Vagina (tissue), 2 donors: ENCODE data around the gene RGS2. TPM values are rescaled to one million over a fixed set of nuclear protein-coding genes. Genes with fewer than 3 reads are reported as not detected.

Experiments
- DNase-seq, 2 donors: peaks; one replicate each; pipeline ENCODE4 v3.0.0-alpha.2; 2017; ENCODE audit errors: extremely low spot score in 2 of 2
- H3K27ac ChIP-seq: fragments of 200-600 bp; sonication (generic); one replicate; pipeline ENCODE4 v1.5.1; 2019
- H3K27me3 ChIP-seq: fragments of 200-600 bp; sonication (generic); one replicate; pipeline ENCODE4 v1.5.1; 2019
- H3K36me3 ChIP-seq, 2 donors: fragments of 200-600 bp; sonication (generic); one replicate each; pipeline ENCODE4 v1.5.1; 2017 to 2019
- H3K4me1 ChIP-seq: fragments of 200-600 bp; sonication (generic); one replicate; pipeline ENCODE4 v1.5.1; 2019
- H3K4me3 ChIP-seq, 2 donors: fragments of 200-600 bp; sonication (generic); 1 replicate in 1 of 2; 2 replicates in 1 of 2; pipeline ENCODE4 v1.5.1; 2016 to 2019
- H3K9me3 ChIP-seq: fragments of 200-600 bp; sonication (generic); one replicate; pipeline ENCODE4 v1.5.1; 2019
- CTCF ChIP-seq, 3 experiments: fragments of 450-650 bp in 2 of 3; fragments of 200-600 bp in 1 of 3; sonication (generic) in 1 of 3; IDR thresholded peaks; one replicate each; pipeline ENCODE4 v1.5.1; 2017 to 2019; ENCODE audit warnings: antibody characterized with exemption in 3 of 3, mild to moderate bottlenecking in 2 of 3, moderate library complexity in 2 of 3
- POLR2A ChIP-seq, 2 donors: fragments of 450-650 bp; IDR thresholded peaks; one replicate each; pipeline ENCODE4 v1.6.1; 2017; ENCODE audit warnings: antibody characterized with exemption in 2 of 2, mild to moderate bottlenecking in 2 of 2, moderate library complexity in 2 of 2
- POLR2AphosphoS5 ChIP-seq, 2 donors: sonication (generic); formaldehyde crosslinking; IDR thresholded peaks; one replicate each; pipeline ENCODE4 v1.9.0; 2017; ENCODE audit warnings: antibody characterized with exemption in 2 of 2, mild to moderate bottlenecking in 2 of 2, low read depth in 1 of 2; ENCODE audit not compliant: insufficient read depth in 1 of 2
- intact Hi-C: fragments of 100-400 bp; cut with DNase I; formaldehyde crosslinking; loops from one replicate; pipeline ENCODE4 v1.15.1; 2023
- total RNA-seq: library from RNA; depleted of rRNA; stranded (reverse); fragments of >200 nt; gene quantifications from one replicate; pipeline ENCODE4 v1.2.3, GENCODE V29; 2016

Gene RGS2
- 100 TPM for total RNA-seq

- Histone ChIP-seq H3K4me1 (peaks cover 5% of the 10 kb centered on the region), H3K4me3 (peak within 1 kb of the TSS; percentile 65 to 72), H3K27ac (peak within 1 kb of the TSS; percentile 87), H3K36me3 (no peaks in the 10 kb centered on the region), H3K9me3 (no peaks in the 10 kb centered on the region), H3K27me3 (no peaks in the 10 kb centered on the region)
- intact Hi-C loops, result loop anchor here (5.0 kb wide), 1 partner anchor 331 kb away; no protein-coding TSS in a partner anchor
- peak in 1 of 2 donors; percentile 95 for DNase-seq
- TF ChIP-seq CTCF (IDR thresholded peaks at IDR 0.05), result peak in 2 of 3 experiments; percentile 21 to 29
- TF ChIP-seq POLR2AphosphoS5 (IDR thresholded peaks at IDR 0.05; ENCODE audit: insufficient read depth in 1 of 2, low read depth in 1 of 2), result peak; percentile 68 to 99
- peak; percentile 86 to 99 for TF ChIP-seq POLR2A (IDR thresholded peaks at IDR 0.05)
These were observed at the start of gene RGS2 for GRCh38 chr1:192808518-192809306. TSS of gene RGS2 (plus strand) at chr1:192809039. CDS start at chr1:192809072, 33 bp downstream.

GRCh38 chr1:192759104-192759503 lies 49.7 kb upstream of the RGS2 start:
- intact Hi-C loops, result no loop called here

GRCh38 chr1:192762265-192762664 lies 46.6 kb upstream of the RGS2 start:
- Histone ChIP-seq H3K9me3 (no peaks in the 10 kb centered on the region), H3K36me3 (no peaks in the 10 kb centered on the region), H3K4me3 (no peak overlapping the region), H3K27me3 (no peaks in the 10 kb centered on the region), H3K27ac (no peak overlapping the region), H3K4me1 (no peaks in the 10 kb centered on the region)
- no peak for TF ChIP-seq CTCF (IDR thresholded peaks at IDR 0.05)
- intact Hi-C loops, result no loop called here
- DNase-seq, result no peak

More at GRCh38 chr1:192759104-192759503, 49.7 kb upstream of the RGS2 start:
- Histone ChIP-seq H3K9me3 (no peaks in the 10 kb centered on the region), H3K4me3 (no peak overlapping the region), H3K36me3 (no peaks in the 10 kb centered on the region), H3K4me1 (no peaks in the 10 kb centered on the region), H3K27me3 (no peaks in the 10 kb centered on the region), H3K27ac (no peak overlapping the region)
- DNase-seq, result no peak
- no peak for TF ChIP-seq CTCF (IDR thresholded peaks at IDR 0.05)
- no peak for TF ChIP-seq POLR2A (IDR thresholded peaks at IDR 0.05)
- TF ChIP-seq POLR2AphosphoS5 (IDR thresholded peaks at IDR 0.05; ENCODE audit: insufficient read depth in 1 of 2, low read depth in 1 of 2), result no peak

GRCh38 chr1:192763243-192763642 lies 45.6 kb upstream of the RGS2 start:
- Histone ChIP-seq H3K36me3 (no peaks in the 10 kb centered on the region), H3K27ac (no peak overlapping the region), H3K9me3 (no peaks in the 10 kb centered on the region)

More at GRCh38 chr1:192763243-192763642, 45.6 kb upstream of the RGS2 start:
- TF ChIP-seq CTCF (IDR thresholded peaks at IDR 0.05), result no peak
- TF ChIP-seq POLR2AphosphoS5 (IDR thresholded peaks at IDR 0.05; ENCODE audit: insufficient read depth in 1 of 2, low read depth in 1 of 2), result no peak
- TF ChIP-seq POLR2A (IDR thresholded peaks at IDR 0.05), result no peak
- H3K4me3 ChIP-seq, result no peak overlapping the region
- DNase-seq, result no peak
- H3K4me1 ChIP-seq, result no peaks in the 10 kb centered on the region
- intact Hi-C loops, result no loop called here
- H3K27me3 ChIP-seq, result no peaks in the 10 kb centered on the region
